Measurements from ENCODE around the gene TCEAL5.
"Not testable (repeated sequence)": the region's sequence is repeated elsewhere in the genome, so short reads cannot be mapped to it uniquely, and the experiment has no call there.

Gene TCEAL5

DNA sequence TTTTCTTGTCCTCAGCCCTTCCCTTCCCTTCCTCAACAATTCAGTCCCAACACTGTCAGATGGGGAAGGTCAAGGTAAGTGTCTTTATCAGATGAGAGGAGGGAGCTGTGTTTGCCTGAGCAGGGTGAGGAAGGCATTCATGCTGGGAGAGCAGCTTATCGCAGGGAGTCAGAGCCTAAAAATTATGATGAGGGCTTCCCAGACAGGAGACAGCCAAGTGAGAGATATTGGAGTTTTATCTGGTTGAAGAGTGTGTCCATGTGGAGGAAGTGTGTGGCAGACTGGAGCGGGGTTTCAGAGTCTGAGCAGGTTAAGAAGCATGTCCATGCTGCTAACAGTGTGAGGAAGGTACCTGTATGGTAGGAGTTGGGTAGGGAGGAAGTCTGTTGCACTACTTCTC lies 43.3 kb downstream of the TCEAL5 start:
- DNase-seq: no peak

DNA sequence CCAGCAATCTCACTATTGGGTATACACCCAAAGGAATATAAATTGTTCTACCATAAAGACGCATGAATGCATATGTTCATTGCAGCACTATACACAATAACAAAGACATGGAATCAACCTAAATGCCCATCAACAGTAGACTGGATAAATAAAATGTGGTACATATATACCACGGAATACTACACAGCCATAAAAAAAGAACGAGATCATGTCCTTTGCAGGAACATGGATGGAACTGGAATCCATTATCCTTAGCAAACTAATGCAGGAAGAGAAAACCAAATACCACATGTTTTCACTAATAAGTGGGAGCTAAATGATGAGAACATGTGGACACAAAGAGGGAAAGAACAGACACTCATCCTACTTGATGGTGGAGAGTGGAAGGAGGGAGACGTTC lies 50.6 kb downstream of the TCEAL5 start:
- DNase-seq: not testable (repeated sequence)
